Transverse colon (tissue), 4 donors: ENCODE data around the gene ATP23.

ENCODE experiments used
- CTCF ChIP-seq, 5 experiments: fragments of 200-600 bp in 3 of 5; fragments of 450-650 bp in 2 of 5; sonication (generic) in 3 of 5; IDR thresholded peaks; 1 replicate in 2 of 5; 2 replicates in 3 of 5; pipeline ENCODE4 v1.5.1; 2016 to 2017; ENCODE audit warnings: antibody characterized with exemption in 5 of 5, inconsistent platforms in 3 of 5, mild to moderate bottlenecking in 2 of 5, moderate library complexity in 1 of 5
- POLR2A ChIP-seq: fragments of 450-650 bp; IDR thresholded peaks from one replicate; pipeline ENCODE4 v1.6.1; 2016; ENCODE audit warnings: antibody characterized with exemption, mild to moderate bottlenecking, moderate library complexity
- POLR2AphosphoS5 ChIP-seq, 3 donors: sonication (generic); formaldehyde crosslinking; IDR thresholded peaks; one replicate each; pipeline ENCODE4 v1.6.1; 2016; ENCODE audit warnings: antibody characterized with exemption in 3 of 3

- no peak for TF ChIP-seq CTCF (IDR thresholded peaks at IDR 0.05)
- no peak for TF ChIP-seq POLR2A
- no peak for TF ChIP-seq POLR2AphosphoS5 (IDR thresholded peaks at IDR 0.05)
Measured at GRCh38 chr12:58008634-58009033, 67.3 kb downstream of the ATP23 start.
